Smooth muscle cell (in vitro differentiated cells): ENCODE results near the gene ANKS1B. TPM values are rescaled to one million over a fixed set of nuclear protein-coding genes. Genes with fewer than 3 reads are reported as not detected.
"Not testable (repeated sequence)": the region's sequence is repeated elsewhere in the genome, so short reads cannot be mapped to it uniquely, and the experiment has no call there.

Experiments used
- DNase-seq: peaks from one replicate; lab custom pipeline; 2025; ENCODE audit not compliant: unreplicated experiment; lab: John Stamatoyannopoulos, UW
- H2AFZ ChIP-seq: fragments of 200-600 bp; sonication (generic); 2 replicates; pipeline ENCODE4 v1.6.0; 2016; ENCODE audit warnings: antibody characterized with exemption, low read depth, mild to moderate bottlenecking
- H3F3A ChIP-seq: fragments of 200-600 bp; sonication (generic); 2 replicates; pipeline ENCODE4 v1.6.0; 2017; ENCODE audit warnings: antibody characterized with exemption, low read depth
- H3K27ac ChIP-seq: fragments of 200-600 bp; sonication (generic); 2 replicates; pipeline ENCODE4 v1.5.1; 2016; ENCODE audit warnings: low read depth, mild to moderate bottlenecking
- H3K27me3 ChIP-seq: fragments of 200-600 bp; sonication (generic); 2 replicates; pipeline ENCODE4 v1.6.1; 2016; ENCODE audit warnings: low read depth, mild to moderate bottlenecking
- H3K36me3 ChIP-seq: fragments of 200-600 bp; sonication (generic); 2 replicates; pipeline ENCODE4 v1.5.1; 2016; ENCODE audit warnings: low read depth
- H3K4me1 ChIP-seq: fragments of 200-600 bp; sonication (generic); 2 replicates; pipeline ENCODE4 v1.5.1; 2016; ENCODE audit warnings: low read depth
- H3K4me2 ChIP-seq: fragments of 200-600 bp; sonication (generic); 2 replicates; pipeline ENCODE4 v1.6.0; 2016; ENCODE audit warnings: mild to moderate bottlenecking
- H3K4me3 ChIP-seq: fragments of 200-600 bp; sonication (generic); 2 replicates; pipeline ENCODE4 v1.5.1; 2016; ENCODE audit warnings: mild to moderate bottlenecking
- H3K79me2 ChIP-seq: fragments of 200-600 bp; sonication (generic); 2 replicates; pipeline ENCODE4 v1.6.0; 2016; ENCODE audit warnings: low read depth, mild to moderate bottlenecking
- H3K9ac ChIP-seq: fragments of 200-600 bp; sonication (generic); 2 replicates; pipeline ENCODE4 v1.6.0; 2016; ENCODE audit warnings: low read depth
- H3K9me3 ChIP-seq: fragments of 200-600 bp; sonication (generic); replicated peaks from 2 replicates; pipeline ENCODE4 v1.5.1; 2016; ENCODE audit warnings: low read depth
- H4K20me1 ChIP-seq: fragments of 200-600 bp; sonication (generic); 2 replicates; pipeline ENCODE4 v1.6.0; 2016; ENCODE audit warnings: low read depth
- CTCF ChIP-seq: fragments of 200-600 bp; sonication (generic); IDR thresholded peaks from 2 replicates; pipeline ENCODE4 v1.5.1; 2017; ENCODE audit warnings: borderline replicate concordance, mild to moderate bottlenecking, antibody characterized with exemption; ENCODE audit not compliant: insufficient read depth, poor library complexity, severe bottlenecking
- WGBS: methylation state at CpG from one replicate; pipeline ENCODE4 v1.1.7; 2016; ENCODE audit warnings: low lambda C conversion rate; 5-methylcytosine and 5-hydroxymethylcytosine counted together
- polyA plus RNA-seq: library from polyadenylated mRNA; unstranded; fragments of >200 nt; fragmentation: Nextera tagmentation; extraction: Ambion mirVana; gene quantifications from 2 replicates; pipeline ENCODE4 v1.2.1, GENCODE V29; 2016
- total RNA-seq: library from RNA; depleted of rRNA; stranded (reverse); fragments of >200 nt; gene quantifications from 2 replicates; pipeline ENCODE4 v1.2.3, GENCODE V29; 2014

ANKS1B gene
- total and polyA plus RNA-seq, 2 experiments from 2014 or later: 0.47 to 7.3 TPM

- 82% methylated on average over 5 of the region's 5 CpGs for WGBS
- TF ChIP-seq CTCF: no peak
- H3K4me1 ChIP-seq: no peaks in the 10 kb centered on the region
These were observed 650.3 kb downstream of the ANKS1B start for GRCh38 chr12:99334285-99335056.

DNA sequence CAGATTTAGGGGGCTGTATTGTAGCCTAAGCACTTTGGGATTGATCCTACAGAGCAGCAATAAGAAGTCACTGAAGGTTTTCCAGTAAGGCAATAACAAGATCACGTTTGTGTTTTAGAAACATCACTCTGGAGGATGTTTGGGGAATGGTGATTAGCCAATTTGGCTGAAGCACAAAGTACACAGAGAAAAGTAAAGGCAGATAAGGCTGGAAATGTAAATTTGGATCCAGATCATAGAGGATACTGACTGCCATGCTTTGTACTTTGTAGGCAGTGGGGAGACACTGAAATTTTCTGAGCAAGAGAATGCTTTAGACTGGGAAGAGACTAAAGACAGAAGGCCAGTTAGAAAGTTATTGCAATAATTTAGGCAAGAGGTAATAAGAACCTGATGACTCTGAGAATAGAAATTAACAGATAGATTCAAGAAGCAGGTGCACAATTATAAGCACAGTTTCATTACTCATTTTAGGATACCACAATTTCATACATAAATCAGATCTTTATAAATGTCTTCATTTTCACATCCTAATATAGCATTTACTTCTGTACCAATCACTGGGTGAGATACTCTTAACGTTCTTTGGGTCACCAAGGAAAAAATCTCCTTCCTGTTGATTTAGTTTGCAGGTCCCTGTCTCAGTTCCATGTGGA, 651.7 kb downstream of the ANKS1B start:
- WGBS: 67% methylated on average over 2 of the region's 2 CpGs
- Histone ChIP-seq H4K20me1 (no peaks in the 10 kb centered on the region), H3K79me2 (no peaks in the 10 kb centered on the region), H3K9ac (no peak overlapping the region), H2AFZ (no peak overlapping the region), H3K27ac (no peak overlapping the region), H3F3A (no peaks in the 10 kb centered on the region), H3K9me3 (no peaks in the 10 kb centered on the region), H3K4me1 (no peaks in the 10 kb centered on the region), H3K4me3 (no peak overlapping the region), H3K4me2 (no peak overlapping the region), H3K36me3 (no peaks in the 10 kb centered on the region), H3K27me3 (no peaks in the 10 kb centered on the region)
- no peak for DNase-seq
- TF ChIP-seq CTCF: no peak

More at GRCh38 chr12:99334285-99335056, 650.3 kb downstream of the ANKS1B start:
- H3K27ac ChIP-seq: no peak overlapping the region
- H3K4me3 ChIP-seq: no peak overlapping the region
- H3K9me3 ChIP-seq: no peaks in the 10 kb centered on the region
- H3K79me2 ChIP-seq: no peaks in the 10 kb centered on the region
- no peaks in the 10 kb centered on the region for H4K20me1 ChIP-seq
- no peaks in the 10 kb centered on the region for H3F3A ChIP-seq
- H3K36me3 ChIP-seq: no peaks in the 10 kb centered on the region
- H3K4me2 ChIP-seq: no peak overlapping the region
- H3K27me3 ChIP-seq: no peaks in the 10 kb centered on the region
- H2AFZ ChIP-seq: no peak overlapping the region
- DNase-seq: no peak
- no peak overlapping the region for H3K9ac ChIP-seq

GRCh38 chr12:99330216-99330615, 654.5 kb downstream of the ANKS1B start:
- H3K9ac ChIP-seq: no peak overlapping the region

GRCh38 chr12:99321210-99321609, 663.5 kb downstream of the ANKS1B start:
- not testable (repeated sequence) for H3K9me3 ChIP-seq, H3K36me3 ChIP-seq, H3K4me3 ChIP-seq, H4K20me1 ChIP-seq, H3K79me2 ChIP-seq, H3K9ac ChIP-seq, DNase-seq, H2AFZ ChIP-seq, H3K4me2 ChIP-seq, H3K4me1 ChIP-seq, H3F3A ChIP-seq, H3K27me3 ChIP-seq, H3K27ac ChIP-seq
- 91% methylated on average over 9 of the region's 9 CpGs for WGBS

More at GRCh38 chr12:99330216-99330615, 654.5 kb downstream of the ANKS1B start:
- no peak for TF ChIP-seq CTCF
- Histone ChIP-seq H2AFZ (no peak overlapping the region), H3K27ac (no peak overlapping the region), H3K9me3 (no peaks in the 10 kb centered on the region), H3K4me1 (no peaks in the 10 kb centered on the region), H3K4me3 (no peak overlapping the region), H3K79me2 (no peaks in the 10 kb centered on the region), H3K36me3 (no peaks in the 10 kb centered on the region), H3K27me3 (no peaks in the 10 kb centered on the region), H3F3A (no peaks in the 10 kb centered on the region), H4K20me1 (no peaks in the 10 kb centered on the region), H3K4me2 (no peak overlapping the region)
- 49% methylated on average over 1 of the region's 1 CpG for WGBS
- no peak for DNase-seq
